Stomach (tissue), 4 donors: ENCODE measurements around the gene ZNF827.

Experiments
- CTCF ChIP-seq, 7 experiments: fragments of 450-650 bp in 4 of 7; fragments of 200-600 bp in 3 of 7; sonication (generic) in 3 of 7; IDR thresholded peaks; one replicate each; pipeline ENCODE4 v1.5.1; 2016 to 2019; ENCODE audit warnings: antibody characterized with exemption in 7 of 7, control low read depth in 2 of 7, mild to moderate bottlenecking in 1 of 7
- EP300 ChIP-seq: sonication (generic); formaldehyde crosslinking; IDR thresholded peaks from one replicate; pipeline ENCODE4 v1.6.1; 2017; ENCODE audit warnings: antibody characterized with exemption
- POLR2A ChIP-seq, 4 donors: fragments of 450-650 bp; IDR thresholded peaks; one replicate each; pipeline ENCODE4 v1.6.1; 2016; ENCODE audit warnings: antibody characterized with exemption in 4 of 4, control low read depth in 2 of 4, mild to moderate bottlenecking in 1 of 4, moderate library complexity in 1 of 4
- POLR2AphosphoS5 ChIP-seq, 3 donors: sonication (generic); formaldehyde crosslinking; IDR thresholded peaks; one replicate each; pipeline ENCODE4 v1.6.1; 2016; ENCODE audit warnings: antibody characterized with exemption in 3 of 3

- TF ChIP-seq CTCF (IDR thresholded peaks at IDR 0.05) (peak in 2 of 7 experiments; percentile 5), POLR2A (IDR thresholded peaks at IDR 0.05) (no peak), EP300 (no peak), POLR2AphosphoS5 (IDR thresholded peaks at IDR 0.05) (peak in 2 of 3 donors; percentile 31 to 41)
Measured at GRCh38 chr4:145936142-145936996, 2.3 kb downstream of the ZNF827 start.
